CD1c-positive myeloid dendritic cell (primary cell): ENCODE measurements around the gene YAP1.
"Not testable (repeated sequence)": the region's sequence is repeated elsewhere in the genome, so short reads cannot be mapped to it uniquely, and the experiment has no call there.

Experiments used
- DNase-seq: peaks from one replicate; pipeline ENCODE4 v3.0.0-alpha.2; 2016; ENCODE audit errors: extremely low spot score

Gene YAP1

DNA sequence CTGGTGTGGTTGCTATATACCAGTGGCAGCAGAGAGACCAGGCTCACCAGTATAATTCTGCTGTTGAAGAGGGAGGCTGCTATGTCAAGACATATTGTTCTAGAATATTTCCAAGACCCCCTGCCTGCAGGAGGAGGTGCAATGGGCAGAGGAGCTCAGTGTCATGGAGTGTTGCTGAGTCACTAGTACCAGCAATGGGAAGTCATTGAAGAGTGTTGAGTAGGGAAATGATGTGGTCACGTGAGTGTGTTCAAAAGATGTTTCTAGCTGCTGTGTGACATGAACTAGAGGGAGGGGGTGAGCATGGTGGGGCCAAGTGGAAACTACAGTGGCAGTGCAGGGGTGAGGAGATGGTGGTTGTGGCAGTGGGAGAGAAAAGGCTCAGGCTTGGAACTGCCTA, 130.8 kb downstream of the YAP1 start:
- DNase-seq: no peak

DNA sequence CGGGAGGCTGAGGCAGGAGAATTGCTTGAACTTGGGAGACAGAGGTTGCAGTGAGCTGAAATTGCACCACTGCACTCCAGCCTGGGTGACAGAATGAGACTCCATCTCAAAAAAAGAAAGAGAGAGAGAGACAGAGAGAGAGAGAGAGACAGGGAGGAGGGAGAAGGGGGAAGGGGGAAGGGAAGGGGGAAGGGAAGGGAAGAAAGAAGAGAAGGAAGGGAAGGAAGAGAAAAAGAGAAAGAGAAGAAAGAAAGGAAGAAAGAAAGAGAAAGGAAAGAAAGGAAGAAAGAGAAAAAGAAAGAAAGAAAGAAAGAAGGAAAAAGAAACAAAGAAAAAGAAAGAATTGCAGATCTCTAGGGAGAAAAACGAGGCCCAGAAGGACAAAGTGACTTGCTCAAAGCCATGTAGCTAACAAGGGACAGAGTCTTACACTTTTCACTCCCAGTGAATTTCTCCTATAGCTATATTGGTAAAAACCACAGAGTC, 133.2 kb downstream of the YAP1 start:
- no peak for DNase-seq

DNA sequence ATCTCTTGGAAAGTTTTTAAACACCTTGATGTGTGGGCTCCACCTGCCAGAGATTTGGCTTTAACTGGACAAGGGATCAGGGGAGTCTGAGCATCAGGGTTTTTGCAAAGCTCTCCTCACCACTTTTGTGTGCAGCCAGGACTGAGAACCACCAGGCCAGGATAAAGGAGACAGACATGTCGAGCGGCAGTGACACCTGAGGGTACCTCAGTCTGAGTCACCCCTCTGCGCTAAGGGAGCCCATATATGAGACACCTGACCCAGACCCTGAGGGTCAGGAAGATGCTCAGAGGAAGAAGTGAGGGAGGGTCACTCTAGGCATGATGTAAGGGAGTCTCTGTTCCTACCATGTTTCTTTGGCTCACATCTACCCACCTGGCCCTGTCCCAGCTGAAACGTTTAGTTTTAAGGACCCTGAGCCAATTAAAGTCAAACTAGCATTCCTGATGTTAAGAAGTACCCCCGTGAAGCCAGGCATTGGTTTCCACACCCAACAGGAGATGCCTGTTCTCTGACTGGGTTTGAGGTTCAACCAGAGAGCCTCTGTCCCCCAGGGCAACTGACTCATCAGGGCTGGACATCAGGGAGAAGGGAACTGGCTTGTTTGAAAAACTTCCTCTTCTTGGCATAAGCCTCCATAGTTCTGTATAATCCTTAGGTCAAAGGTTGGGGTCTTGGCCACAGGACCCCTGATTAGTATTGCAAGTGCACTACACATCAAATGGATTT, 134.6 kb downstream of the YAP1 start:
- peak; percentile 18 for DNase-seq

DNA sequence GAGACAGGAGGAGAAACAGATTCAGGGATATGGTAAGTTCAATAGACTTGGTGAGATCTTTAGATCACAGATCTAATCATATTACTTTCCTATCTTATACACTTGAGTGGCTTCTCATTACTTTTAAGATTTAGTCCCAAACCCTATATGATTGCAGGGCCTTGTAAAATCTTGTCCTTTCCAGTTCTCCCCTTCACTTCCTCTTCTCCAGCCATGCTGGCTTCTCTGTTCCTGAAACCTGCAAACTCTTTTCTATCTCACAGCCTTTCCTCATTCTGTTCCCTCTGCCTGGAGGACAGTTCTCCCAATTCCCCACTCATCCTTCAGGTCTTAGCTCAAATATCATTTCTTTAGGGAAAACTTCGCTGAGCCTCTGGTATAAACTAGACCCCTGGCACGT, 141.2 kb downstream of the YAP1 start:
- DNase-seq: peak; percentile 26

DNA sequence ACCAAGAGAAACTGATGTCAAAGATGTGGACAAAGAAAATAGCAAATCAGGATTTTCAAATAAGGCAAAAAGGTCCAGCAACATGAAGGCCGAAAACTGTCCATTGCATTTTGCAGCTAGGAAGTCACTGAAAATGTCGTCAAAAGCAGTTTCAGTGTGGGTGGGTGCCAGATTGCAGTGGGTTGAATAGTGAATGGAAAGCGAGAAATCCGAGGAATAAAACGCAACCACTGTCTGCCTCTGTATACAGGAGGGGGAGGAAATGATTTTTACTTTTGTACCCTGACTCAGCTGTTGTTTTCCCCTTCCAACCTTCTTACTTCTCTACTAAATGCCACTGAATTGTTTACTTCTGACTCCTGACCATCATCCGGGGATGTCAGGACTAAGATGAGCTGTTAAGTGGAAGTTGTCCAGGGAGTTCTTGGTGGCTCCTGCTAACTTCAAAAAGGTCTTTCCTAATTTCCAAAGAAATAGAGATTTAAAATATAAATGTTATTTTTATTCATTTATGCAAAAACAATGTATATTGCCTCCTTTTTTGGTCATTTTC, 142.2 kb downstream of the YAP1 start:
- DNase-seq: no peak

DNA sequence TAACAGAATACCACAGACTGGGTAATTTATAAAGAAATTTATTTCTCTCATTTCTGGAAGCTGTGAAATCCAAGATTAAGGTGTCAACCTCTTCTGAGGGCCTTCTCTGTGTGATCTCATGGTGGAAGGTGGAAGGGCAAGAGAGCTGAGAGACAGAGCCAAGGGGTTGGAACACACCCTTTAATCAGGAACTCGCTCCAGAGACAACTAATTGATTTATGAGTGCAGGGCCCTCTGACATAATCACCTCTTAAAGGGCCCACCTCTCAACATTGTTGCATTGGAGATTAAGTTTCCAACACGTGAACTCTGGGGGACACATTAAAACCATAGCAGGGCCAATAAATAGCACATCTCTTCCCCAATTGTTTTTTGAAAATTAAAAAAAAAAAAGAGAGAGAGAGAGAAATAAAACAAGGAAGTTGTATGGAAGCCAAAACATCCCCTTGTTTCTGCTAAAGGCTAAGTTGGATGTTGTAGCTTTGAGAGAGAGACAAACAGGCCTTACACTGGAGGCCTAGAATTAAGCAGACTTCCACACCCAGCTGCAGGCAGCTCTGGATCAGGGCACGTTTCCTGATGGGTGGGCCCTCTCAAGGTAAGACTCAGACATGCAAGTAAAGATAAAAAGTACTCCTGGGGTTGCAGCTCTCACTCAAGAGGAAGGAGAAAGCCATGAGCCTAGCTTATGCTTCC, 142.9 kb downstream of the YAP1 start:
- no peak for DNase-seq

DNA sequence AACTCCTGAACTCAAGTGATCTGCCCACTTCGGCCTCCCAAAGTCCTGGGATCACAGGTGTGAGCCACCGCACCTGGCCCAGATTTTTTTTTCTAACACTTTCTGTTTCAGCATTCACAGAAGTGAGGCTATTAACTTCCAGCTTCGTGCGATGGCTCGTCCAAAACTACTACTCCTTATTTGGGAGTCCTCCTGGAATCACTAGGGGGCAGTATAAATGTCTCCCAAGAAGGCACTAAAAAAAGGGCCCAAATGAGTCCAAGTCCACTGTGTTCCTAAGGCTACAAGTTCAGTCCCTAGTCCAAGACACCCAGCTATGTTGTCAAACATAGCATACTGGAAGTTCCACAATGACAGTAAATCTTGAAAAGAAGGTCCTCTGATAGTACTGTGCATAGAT, 143.8 kb downstream of the YAP1 start:
- DNase-seq: peak; percentile 11

DNA sequence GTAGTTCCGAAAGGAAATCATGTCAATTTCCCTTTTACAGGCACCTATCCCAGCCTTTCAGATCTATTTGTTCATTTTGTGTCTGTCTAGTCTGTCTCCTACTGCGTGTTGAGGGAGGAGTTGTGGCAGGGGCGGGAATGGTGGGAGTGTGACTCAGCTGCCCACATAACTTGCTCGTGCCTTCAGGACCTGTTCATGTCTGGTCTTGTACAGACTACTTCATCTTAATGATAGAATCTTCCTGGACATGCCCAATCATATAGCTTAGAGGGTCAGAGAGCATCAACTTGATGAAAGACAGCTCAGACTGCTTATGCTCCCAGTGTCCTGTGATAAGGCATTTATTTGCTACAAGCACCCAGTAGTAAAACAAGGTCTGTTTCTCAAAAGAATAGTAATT, 146.0 kb downstream of the YAP1 start:
- no peak for DNase-seq

DNA sequence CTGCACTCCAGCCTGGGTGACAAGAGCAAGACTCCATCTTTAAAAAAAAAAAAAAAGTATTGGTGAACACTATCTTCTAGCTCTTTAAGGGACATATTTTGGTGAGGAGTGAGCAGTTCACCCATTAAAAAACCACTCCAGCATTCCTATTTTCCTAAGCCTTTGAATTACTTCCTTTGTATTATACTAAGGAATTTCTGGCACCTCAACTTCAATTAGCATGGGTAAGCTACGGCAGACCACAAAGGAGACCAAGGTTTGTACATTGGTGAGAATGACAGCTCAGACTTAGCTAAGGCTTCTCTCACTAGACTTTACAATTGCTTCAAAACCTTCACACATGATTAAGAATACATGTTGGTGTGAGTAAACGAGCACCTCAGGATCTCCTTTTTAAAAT, 150.0 kb downstream of the YAP1 start:
- no peak for DNase-seq

DNA sequence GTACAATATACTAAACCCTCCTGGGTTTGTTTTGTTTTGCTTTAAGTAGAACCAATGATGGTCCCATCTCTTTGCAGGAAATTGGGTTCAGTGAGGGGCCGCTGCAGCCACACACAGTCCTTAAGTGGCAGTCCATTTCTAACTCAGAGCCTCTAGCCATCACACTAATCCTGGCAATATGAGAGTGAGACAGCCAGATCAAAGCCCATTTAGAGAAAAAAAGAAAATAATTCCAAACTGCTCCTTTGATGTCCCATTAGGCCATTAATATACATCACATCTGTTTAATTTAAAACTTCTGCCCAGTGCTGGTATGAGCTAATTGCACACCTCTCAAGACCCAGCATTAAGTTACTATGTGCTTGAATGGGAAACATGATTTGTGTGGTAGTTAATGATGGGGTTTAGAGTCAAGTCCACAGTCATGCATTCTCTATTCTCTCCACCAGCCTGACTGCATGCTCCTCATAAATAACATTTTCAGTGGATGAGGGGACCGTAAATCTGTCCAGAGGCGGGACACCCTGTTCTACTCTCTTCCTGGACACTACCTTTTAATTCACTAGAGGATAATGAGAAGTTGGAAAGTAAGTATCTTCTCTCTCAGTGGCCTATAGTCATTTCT, 153.2 kb downstream of the YAP1 start:
- DNase-seq: no peak

DNA sequence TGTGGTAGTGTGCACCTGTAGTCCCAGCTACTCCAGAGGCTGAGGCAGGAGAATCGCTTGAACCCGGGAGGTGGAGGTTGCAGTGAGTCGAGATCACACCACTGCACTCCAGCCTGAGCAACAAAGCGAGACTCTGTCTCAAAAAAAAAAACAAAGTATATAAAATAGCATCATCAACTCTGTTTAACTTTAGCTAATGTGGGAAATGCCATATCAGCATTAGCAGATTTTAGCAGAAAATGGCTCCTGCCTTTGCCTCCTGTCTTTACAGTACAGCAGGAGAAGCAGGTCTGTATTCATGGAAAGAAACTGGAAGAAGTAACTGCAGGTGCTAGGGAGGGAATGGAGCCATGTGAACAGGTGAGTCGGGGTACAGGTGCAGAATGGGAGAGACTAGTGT, 154.5 kb downstream of the YAP1 start:
- DNase-seq: not testable (repeated sequence)

DNA sequence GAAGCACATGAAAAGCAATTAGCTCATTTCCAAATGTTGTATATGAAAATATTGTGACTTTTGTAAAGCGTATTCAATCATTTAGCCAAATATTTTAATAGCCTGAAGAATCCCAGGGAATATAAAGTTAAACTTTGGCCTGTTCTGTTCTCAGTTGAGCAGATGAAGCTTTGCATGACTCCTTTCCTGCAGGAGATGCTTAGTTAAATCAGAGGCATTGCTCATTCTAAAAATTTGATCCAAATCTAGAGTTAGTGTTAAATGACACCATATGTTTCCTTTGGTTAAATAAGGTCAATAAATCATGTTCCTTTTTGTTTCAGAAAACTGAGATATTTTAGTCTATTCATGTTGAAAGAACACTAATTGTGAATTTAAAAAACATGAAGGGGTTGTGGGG, 155.9 kb downstream of the YAP1 start:
- DNase-seq: no peak

DNA sequence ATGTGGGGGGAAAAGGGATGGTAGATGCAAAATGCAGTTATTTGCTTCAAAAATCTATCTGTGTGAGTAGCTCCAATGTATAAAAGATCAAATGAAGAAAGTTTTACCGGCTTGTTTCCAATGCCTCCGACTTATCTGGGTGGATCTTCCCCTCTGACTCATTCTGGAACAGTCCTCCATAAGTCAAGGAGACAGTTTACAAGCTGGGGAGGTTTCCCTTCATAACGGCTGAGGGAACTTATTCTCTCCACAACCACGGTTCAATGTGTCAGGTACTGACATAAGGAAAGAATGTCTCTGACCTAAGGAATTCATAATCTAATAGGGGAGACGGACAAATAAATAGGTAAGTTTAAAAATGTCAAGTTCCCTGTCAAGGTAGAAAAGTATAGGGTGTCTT, 157.4 kb downstream of the YAP1 start:
- DNase-seq: no peak

DNA sequence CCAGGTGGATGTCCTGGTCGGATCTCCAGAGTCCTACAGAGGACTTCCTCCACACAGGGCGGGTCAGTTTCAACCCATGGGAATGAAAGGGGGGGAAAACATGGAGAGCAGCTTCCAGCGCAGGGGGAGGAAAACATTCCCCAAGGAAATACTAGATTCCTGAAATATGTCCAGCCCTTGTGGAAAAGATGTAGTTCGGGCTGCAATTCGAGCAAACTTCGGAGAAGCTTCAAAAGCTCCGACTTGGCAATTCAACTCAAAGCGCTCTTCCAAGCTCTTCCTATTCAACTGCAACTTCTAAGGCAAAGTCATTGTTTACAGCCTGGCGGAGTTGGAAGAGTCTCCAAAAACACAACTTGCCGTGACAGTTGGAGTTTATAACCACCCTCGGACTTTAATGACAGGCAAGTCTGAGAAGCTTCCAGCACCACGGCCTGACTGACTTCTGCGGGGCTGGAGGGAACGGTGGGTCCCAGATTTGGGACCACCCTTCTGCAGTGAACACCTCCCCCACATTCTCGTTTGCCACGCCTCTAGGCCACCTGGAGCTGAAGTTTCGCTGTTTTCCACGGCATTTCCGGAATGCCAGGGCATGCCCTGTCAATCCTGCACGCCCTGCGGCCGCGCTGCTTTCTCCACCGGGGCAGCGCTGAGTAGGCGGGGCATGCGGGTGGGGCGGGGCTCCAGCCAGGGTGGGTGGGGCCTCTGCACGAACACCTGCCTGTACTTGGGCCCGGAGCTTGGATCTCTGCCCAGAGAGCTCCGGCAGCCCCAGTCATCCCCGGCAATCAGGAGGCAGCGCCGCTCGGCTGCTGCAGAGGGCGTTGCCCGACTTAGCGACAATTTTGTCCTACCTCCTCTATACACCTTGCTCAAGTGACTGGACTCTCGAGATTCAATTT, 158.1 kb downstream of the YAP1 start:
- DNase-seq: peak; percentile 59

DNA sequence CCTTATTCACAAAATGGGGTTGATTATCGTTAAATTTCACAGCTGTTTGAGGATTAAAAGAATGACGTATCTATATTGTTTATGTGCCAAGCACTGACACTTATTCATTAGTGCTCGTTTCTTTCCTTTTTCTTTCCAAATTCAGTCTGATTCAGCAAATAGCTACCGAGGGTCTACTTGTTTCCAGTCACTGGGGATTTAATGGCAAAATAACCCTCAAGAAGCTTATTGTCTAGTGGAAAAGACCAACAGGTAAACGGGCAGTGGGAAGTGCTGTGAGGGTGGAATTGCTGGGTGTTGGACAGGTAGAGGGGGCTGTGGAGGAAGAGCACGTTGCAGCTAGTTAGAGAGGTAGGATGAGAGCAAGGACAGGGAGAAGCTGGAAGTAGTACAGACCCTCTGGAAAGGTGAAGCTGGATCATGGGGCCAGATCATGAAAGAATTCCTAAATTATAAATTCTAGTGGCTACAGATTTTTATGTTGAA, 158.8 kb downstream of the YAP1 start:
- no peak for DNase-seq

DNA sequence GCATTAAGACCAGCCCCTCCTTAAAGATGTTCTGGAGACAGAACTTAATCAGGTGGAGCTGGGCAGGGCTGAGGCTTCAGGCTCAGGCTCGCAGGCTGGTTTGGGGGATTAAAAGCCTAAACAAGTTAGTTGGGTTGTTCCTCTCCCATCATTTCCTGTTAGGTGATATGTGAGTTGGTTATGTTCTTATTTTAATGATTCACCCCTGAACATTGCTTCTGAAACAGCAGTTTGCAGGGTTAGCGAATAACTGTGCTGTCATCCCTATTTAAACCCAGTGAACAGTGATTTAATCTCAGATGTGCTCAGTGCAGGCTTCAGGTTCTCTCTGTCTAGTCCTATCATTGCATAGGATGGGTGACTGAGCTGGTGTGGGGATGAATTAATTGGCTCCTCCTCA, 159.7 kb downstream of the YAP1 start:
- DNase-seq: no peak

DNA sequence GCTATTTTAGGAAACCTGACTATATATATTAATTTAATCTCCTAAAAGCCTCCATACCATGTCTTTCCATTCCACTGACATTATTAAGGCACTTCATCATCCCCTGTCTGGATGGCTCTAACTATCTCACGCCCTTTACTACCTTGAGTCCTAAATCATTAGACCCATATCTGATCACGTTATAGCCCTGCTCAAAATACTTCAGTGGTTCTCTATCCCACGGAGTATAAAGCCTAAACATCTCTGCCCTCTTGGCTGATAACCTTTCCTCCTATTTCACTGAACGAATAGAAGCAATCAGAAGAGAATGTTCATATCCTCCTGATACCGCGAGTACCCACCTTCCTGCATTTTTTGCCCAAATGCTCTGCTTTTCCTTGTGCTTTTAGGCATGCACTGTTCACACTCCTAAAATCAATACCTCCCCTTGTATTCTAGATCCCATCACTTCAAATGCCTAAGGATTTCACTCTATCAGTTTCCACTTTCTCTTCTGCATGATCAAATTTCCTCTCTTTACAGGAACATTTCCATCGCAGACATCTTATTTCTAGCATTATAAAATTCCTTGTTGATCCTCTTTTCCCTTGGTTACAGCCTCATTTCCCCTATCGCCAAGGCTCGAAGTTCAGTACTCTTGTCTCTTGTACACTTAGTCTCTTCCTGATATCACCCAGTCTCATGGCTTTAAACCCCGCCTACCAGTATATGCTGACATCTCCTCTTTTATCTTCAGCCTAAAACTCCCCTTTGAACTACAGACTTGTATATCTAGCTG, 162.0 kb downstream of the YAP1 start:
- DNase-seq: no peak

DNA sequence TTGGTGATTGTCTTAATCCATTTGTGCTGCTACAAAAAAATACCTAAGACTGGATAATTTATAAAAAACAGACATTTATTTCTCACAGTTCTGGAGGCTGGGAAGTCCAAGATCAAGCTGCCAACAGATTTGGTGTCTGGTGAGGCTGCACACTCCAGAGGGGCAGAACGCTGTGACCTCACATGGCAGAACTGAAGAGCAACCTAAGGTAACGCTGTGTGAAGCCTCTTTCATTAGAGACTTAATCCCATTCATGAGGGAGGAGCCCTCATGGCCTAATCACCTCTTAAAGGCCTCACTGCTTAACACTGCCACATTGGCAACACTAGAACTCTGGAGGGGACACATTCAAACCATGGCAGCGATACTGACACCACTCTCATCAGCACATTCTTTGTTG, 164.4 kb downstream of the YAP1 start:
- no peak for DNase-seq

DNA sequence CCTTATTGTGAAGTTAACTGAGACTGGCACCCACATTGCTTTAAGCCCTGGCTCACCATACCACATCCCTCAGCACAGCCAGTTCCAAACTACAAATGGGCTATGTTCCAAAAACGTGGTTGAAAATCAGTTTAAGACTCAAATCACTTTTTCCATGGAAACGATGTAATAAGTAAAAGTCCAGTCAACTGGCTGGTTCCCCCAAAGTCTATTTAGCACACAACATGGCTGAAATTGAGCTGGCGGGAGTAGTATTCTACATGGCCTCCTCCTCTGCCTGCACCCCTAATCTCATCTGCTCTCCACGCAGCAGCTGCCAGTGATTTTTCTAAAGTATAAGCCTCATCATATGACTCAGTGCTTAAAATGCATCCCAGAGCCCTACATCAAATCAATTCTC, 166.1 kb downstream of the YAP1 start:
- DNase-seq: no peak

DNA sequence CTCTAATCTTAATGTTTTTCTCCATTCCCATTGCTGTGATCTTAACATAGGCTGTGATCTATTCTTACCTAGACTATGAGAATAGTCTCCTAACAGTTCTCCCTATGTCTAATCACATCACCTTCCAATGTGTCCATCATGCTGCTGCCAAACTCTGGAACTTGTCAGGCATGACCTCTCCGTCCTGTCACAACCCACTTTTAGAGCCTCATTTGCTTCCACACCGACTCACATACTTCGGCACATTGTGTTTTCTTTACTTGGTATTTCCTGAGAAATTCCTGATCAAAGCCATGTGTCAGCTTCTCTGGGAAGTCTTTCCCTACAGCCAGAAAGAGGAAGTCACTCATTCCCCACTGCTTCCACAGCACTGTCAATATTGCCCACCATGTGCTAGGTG, 166.5 kb downstream of the YAP1 start:
- no peak for DNase-seq
